Measurements from ENCODE around the gene MBNL2. TPM values are rescaled to one million over a fixed set of nuclear protein-coding genes. Genes with fewer than 3 reads are reported as not detected.

The MBNL2 gene
- total RNA-seq, 2 donors from 2014 or later: 47.5 to 50.8 TPM

GRCh38 chr13:97261254-97262005 is 39.3 kb downstream of the MBNL2 start:
- ATAC-seq (no peak), DNase-seq (peak in 1 of 4 donors; percentile 25)
- WGBS, 2 donors: 45 to 53% methylated on average over 9 of the region's 9 CpGs
- Histone ChIP-seq H3K27me3 (no peaks in the 10 kb centered on the region), H3K36me3 (replicated peaks in 1 of 2; ENCODE audit: insufficient read depth in 1 of 2, low read depth in 2 of 2) (no peaks in the 10 kb centered on the region), H3K4me3 (no peak overlapping the region), H3K9me3 (no peaks in the 10 kb centered on the region), H3K27ac (peak overlapping the region; percentile 32 to 89 (median 86)), H3K4me1 (peaks cover 78% of the 10 kb centered on the region)
- intact Hi-C loops (cut with DNase I): no loop called here
- TF ChIP-seq CTCF (IDR thresholded peaks at IDR 0.05) (no peak), POLR2A (IDR thresholded peaks at IDR 0.05) (peak in 1 of 3 donors; percentile 11)

DNA sequence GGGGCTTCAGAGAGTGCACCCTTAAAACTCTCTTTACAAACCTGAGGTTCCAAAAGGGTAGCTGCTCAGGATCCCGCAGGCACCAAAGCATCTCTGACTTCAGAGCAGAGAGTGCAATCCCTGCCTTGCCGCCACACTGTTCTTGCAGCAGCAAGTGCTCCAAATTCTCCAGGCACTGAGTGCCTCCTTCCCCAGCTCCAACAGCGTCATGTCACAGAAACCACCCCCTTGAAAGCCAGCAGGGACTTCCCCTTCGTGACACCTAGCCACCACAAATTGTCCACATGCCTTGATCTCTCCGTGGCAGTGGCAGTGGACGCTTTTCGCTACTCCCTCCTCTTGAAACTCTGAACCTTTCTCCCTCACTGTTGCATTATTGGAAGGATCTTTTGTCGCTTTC is 39.9 kb downstream of the MBNL2 start:
- Histone ChIP-seq H3K9me3 (no peaks in the 10 kb centered on the region), H3K4me1 (peaks cover 72% of the 10 kb centered on the region), H3K27ac (peak overlapping the region in 3 of 4 donors; percentile 85 to 89 (median 88)), H3K36me3 (replicated peaks in 1 of 2; ENCODE audit: insufficient read depth in 1 of 2, low read depth in 2 of 2) (no peaks in the 10 kb centered on the region), H3K27me3 (no peaks in the 10 kb centered on the region), H3K4me3 (no peak overlapping the region)
- 69 to 84% methylated on average over 7 to 8 of the region's 8 CpGs for WGBS, 2 donors
- TF ChIP-seq CTCF (IDR thresholded peaks at IDR 0.05) (no peak), POLR2A (IDR thresholded peaks at IDR 0.05) (no peak)
- intact Hi-C loops (cut with DNase I): no loop called here
- ATAC-seq (no peak), DNase-seq (no peak)

GRCh38 chr13:97263160-97263559 is 41.0 kb downstream of the MBNL2 start:
- Histone ChIP-seq H3K9me3 (no peaks in the 10 kb centered on the region), H3K27ac (no peak overlapping the region), H3K4me3 (no peak overlapping the region), H3K4me1 (peaks cover 61% of the 10 kb centered on the region), H3K27me3 (no peaks in the 10 kb centered on the region), H3K36me3 (replicated peaks in 1 of 2; ENCODE audit: insufficient read depth in 1 of 2, low read depth in 2 of 2) (no peaks in the 10 kb centered on the region)
- DNase-seq (no peak), ATAC-seq (no peak)
- intact Hi-C loops (cut with DNase I): no loop called here
- no peak for TF ChIP-seq CTCF (IDR thresholded peaks at IDR 0.05)
- no peak for TF ChIP-seq POLR2A (IDR thresholded peaks at IDR 0.05)
- 100% methylated on average over 1 of the region's 1 CpG for WGBS, 2 donors

DNA sequence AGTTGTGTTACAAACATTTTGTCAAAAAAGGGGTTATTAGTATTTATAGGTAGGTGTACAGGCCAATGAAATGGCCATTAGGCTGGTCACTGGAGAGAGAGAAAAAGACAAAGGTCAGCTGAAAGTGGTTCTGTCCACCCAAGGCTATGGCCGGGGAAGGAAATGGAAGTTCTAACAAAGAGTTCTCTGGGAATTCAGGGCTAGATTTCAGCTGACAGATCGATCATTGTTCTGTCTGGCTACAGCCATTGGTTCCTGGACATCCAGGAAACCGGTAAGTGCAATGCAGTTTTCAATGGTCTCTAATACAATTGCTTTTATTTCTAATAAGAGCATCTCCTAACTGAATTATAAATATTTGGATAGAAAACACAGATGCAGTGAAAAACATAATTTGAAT is 42.5 kb downstream of the MBNL2 start:
- 32 to 47% methylated on average over 3 of the region's 3 CpGs for WGBS, 2 donors
- peak overlapping the region in 2 of 4 donors; percentile 29 to 47 for H3K27ac ChIP-seq
- H3K36me3 ChIP-seq (replicated peaks in 1 of 2; ENCODE audit: insufficient read depth in 1 of 2, low read depth in 2 of 2): no peaks in the 10 kb centered on the region
- H3K4me1 ChIP-seq: peaks cover 61% of the 10 kb centered on the region
- intact Hi-C loops (cut with DNase I): no loop called here
- no peak for TF ChIP-seq CTCF (IDR thresholded peaks at IDR 0.05)
- no peak for TF ChIP-seq POLR2A (IDR thresholded peaks at IDR 0.05)
- no peaks in the 10 kb centered on the region for H3K9me3 ChIP-seq
- ATAC-seq: no peak
- H3K4me3 ChIP-seq: no peak overlapping the region
- no peak for DNase-seq
- H3K27me3 ChIP-seq: no peaks in the 10 kb centered on the region

GRCh38 chr13:97266332-97266731 is 44.2 kb downstream of the MBNL2 start:
- H3K27ac ChIP-seq: no peak overlapping the region

More at GRCh38 chr13:97266332-97266731, 44.2 kb downstream of the MBNL2 start:
- ATAC-seq: no peak
- no peak overlapping the region for H3K4me3 ChIP-seq
- no peaks in the 10 kb centered on the region for H3K27me3 ChIP-seq
- TF ChIP-seq CTCF (IDR thresholded peaks at IDR 0.05) (no peak), POLR2A (IDR thresholded peaks at IDR 0.05) (no peak)
- no peaks in the 10 kb centered on the region for H3K9me3 ChIP-seq
- 71 to 83% methylated on average over 8 of the region's 8 CpGs for WGBS, 2 donors
- DNase-seq: no peak
- H3K36me3 ChIP-seq (replicated peaks in 1 of 2; ENCODE audit: insufficient read depth in 1 of 2, low read depth in 2 of 2): no peaks in the 10 kb centered on the region
- peaks cover 52% of the 10 kb centered on the region for H3K4me1 ChIP-seq
- intact Hi-C loops (cut with DNase I): no loop called here
